ENCODE results near the gene TDRD1.

TDRD1 gene

GRCh38 chr10:114258274-114258840 lies 79.2 kb downstream of the TDRD1 start:
- H3K27ac Mint-ChIP-seq, result no peak overlapping the region
- no peaks in the 10 kb centered on the region for H3K4me1 Mint-ChIP-seq
- H3K4me3 Mint-ChIP-seq, result no peak overlapping the region
- no peaks in the 10 kb centered on the region for H3K9me3 Mint-ChIP-seq
- ATAC-seq (no peak), DNase-seq (ENCODE audit: low spot score in 2 of 2) (no peak)
- H3K36me3 Mint-ChIP-seq, result no peaks in the 10 kb centered on the region

- no peak overlapping the region for H3K27ac Mint-ChIP-seq
- H3K4me1 Mint-ChIP-seq, result no peaks in the 10 kb centered on the region
- ATAC-seq, result no peak
- no peak for DNase-seq (ENCODE audit: low spot score in 2 of 2)
- H3K4me3 Mint-ChIP-seq, result no peak overlapping the region
- H3K36me3 Mint-ChIP-seq, result no peaks in the 10 kb centered on the region
- no peaks in the 10 kb centered on the region for H3K9me3 Mint-ChIP-seq
Measured at GRCh38 chr10:114259824-114260223, 80.7 kb downstream of the TDRD1 start.

- Mint-ChIP-seq H3K4me1 (no peaks in the 10 kb centered on the region), H3K4me3 (no peak overlapping the region), H3K36me3 (no peaks in the 10 kb centered on the region), H3K27ac (peak overlapping the region; percentile 40), H3K9me3 (no peaks in the 10 kb centered on the region)
- ATAC-seq, result no peak
- DNase-seq (ENCODE audit: low spot score in 2 of 2), result no peak
Measured at GRCh38 chr10:114260366-114260765, 81.2 kb downstream of the TDRD1 start.

GRCh38 chr10:114261076-114261475 lies 81.9 kb downstream of the TDRD1 start:
- DNase-seq (ENCODE audit: low spot score in 2 of 2), result no peak
- H3K4me1 Mint-ChIP-seq, result no peaks in the 10 kb centered on the region
- H3K4me3 Mint-ChIP-seq, result no peak overlapping the region
- peak overlapping the region; percentile 40 for H3K27ac Mint-ChIP-seq
- H3K9me3 Mint-ChIP-seq, result no peaks in the 10 kb centered on the region
- no peak for ATAC-seq
- H3K36me3 Mint-ChIP-seq, result no peaks in the 10 kb centered on the region

- Mint-ChIP-seq H3K27ac (no peak overlapping the region), H3K9me3 (no peaks in the 10 kb centered on the region), H3K4me3 (no peak overlapping the region), H3K4me1 (no peaks in the 10 kb centered on the region), H3K36me3 (no peaks in the 10 kb centered on the region)
- no peak for DNase-seq (ENCODE audit: low spot score in 2 of 2)
- ATAC-seq, result no peak
Measured at GRCh38 chr10:114262496-114262895, 83.3 kb downstream of the TDRD1 start.

GRCh38 chr10:114265392-114266053 lies 86.4 kb downstream of the TDRD1 start:
- Mint-ChIP-seq H3K27ac (no peak overlapping the region), H3K36me3 (no peaks in the 10 kb centered on the region), H3K4me1 (no peaks in the 10 kb centered on the region), H3K4me3 (no peak overlapping the region), H3K9me3 (no peaks in the 10 kb centered on the region)
- no peak for DNase-seq (ENCODE audit: low spot score in 2 of 2)
- ATAC-seq, result no peak

- H3K9me3 Mint-ChIP-seq, result no peaks in the 10 kb centered on the region
- ATAC-seq, result no peak
- no peaks in the 10 kb centered on the region for H3K4me1 Mint-ChIP-seq
- DNase-seq (ENCODE audit: low spot score in 2 of 2), result no peak
- no peaks in the 10 kb centered on the region for H3K36me3 Mint-ChIP-seq
- H3K27ac Mint-ChIP-seq, result no peak overlapping the region
- no peak overlapping the region for H3K4me3 Mint-ChIP-seq
Measured at GRCh38 chr10:114266521-114266920, 87.4 kb downstream of the TDRD1 start.

GRCh38 chr10:114271075-114271778 lies 92.1 kb downstream of the TDRD1 start:
- DNase-seq (ENCODE audit: low spot score in 2 of 2) (no peak), ATAC-seq (no peak)
- Mint-ChIP-seq H3K9me3 (no peaks in the 10 kb centered on the region), H3K36me3 (no peaks in the 10 kb centered on the region), H3K4me3 (no peak overlapping the region), H3K4me1 (no peaks in the 10 kb centered on the region), H3K27ac (no peak overlapping the region)

GRCh38 chr10:114271779-114272167 lies 92.6 kb downstream of the TDRD1 start:
- ATAC-seq (no peak), DNase-seq (ENCODE audit: low spot score in 2 of 2) (no peak)
- no peaks in the 10 kb centered on the region for H3K4me1 Mint-ChIP-seq
- H3K9me3 Mint-ChIP-seq, result no peaks in the 10 kb centered on the region
- H3K27ac Mint-ChIP-seq, result no peak overlapping the region
- no peak overlapping the region for H3K4me3 Mint-ChIP-seq
- no peaks in the 10 kb centered on the region for H3K36me3 Mint-ChIP-seq

GRCh38 chr10:114272696-114273095 lies 93.5 kb downstream of the TDRD1 start:
- Mint-ChIP-seq H3K9me3 (no peaks in the 10 kb centered on the region), H3K27ac (no peak overlapping the region), H3K4me1 (peaks cover 5% of the 10 kb centered on the region), H3K4me3 (no peak overlapping the region), H3K36me3 (no peaks in the 10 kb centered on the region)
- ATAC-seq (no peak), DNase-seq (ENCODE audit: low spot score in 2 of 2) (no peak)

- no peaks in the 10 kb centered on the region for H3K9me3 Mint-ChIP-seq
- DNase-seq (ENCODE audit: low spot score in 2 of 2), result no peak
- no peak overlapping the region for H3K4me3 Mint-ChIP-seq
- ATAC-seq, result no peak
- H3K36me3 Mint-ChIP-seq, result no peaks in the 10 kb centered on the region
- H3K27ac Mint-ChIP-seq, result no peak overlapping the region
- H3K4me1 Mint-ChIP-seq, result peaks cover 5% of the 10 kb centered on the region
Measured at GRCh38 chr10:114273910-114274309, 94.8 kb downstream of the TDRD1 start.

GRCh38 chr10:114274616-114275453 lies 95.7 kb downstream of the TDRD1 start:
- Mint-ChIP-seq H3K27ac (no peak overlapping the region), H3K4me1 (peaks cover 5% of the 10 kb centered on the region), H3K9me3 (no peaks in the 10 kb centered on the region), H3K36me3 (no peaks in the 10 kb centered on the region), H3K4me3 (no peak overlapping the region)
- no peak for ATAC-seq
- DNase-seq (ENCODE audit: low spot score in 2 of 2), result no peak

- DNase-seq (ENCODE audit: low spot score in 2 of 2) (no peak), ATAC-seq (no peak)
- no peak overlapping the region for H3K4me3 Mint-ChIP-seq
- H3K9me3 Mint-ChIP-seq, result no peaks in the 10 kb centered on the region
- no peaks in the 10 kb centered on the region for H3K36me3 Mint-ChIP-seq
- peaks cover 5% of the 10 kb centered on the region for H3K4me1 Mint-ChIP-seq
- H3K27ac Mint-ChIP-seq, result no peak overlapping the region
Measured at GRCh38 chr10:114276066-114276465, 96.9 kb downstream of the TDRD1 start.

GRCh38 chr10:114276671-114277070 lies 97.5 kb downstream of the TDRD1 start:
- H3K4me1 Mint-ChIP-seq, result peaks cover 5% of the 10 kb centered on the region
- no peak overlapping the region for H3K27ac Mint-ChIP-seq
- no peak overlapping the region for H3K4me3 Mint-ChIP-seq
- no peak for ATAC-seq
- H3K9me3 Mint-ChIP-seq, result no peaks in the 10 kb centered on the region
- no peaks in the 10 kb centered on the region for H3K36me3 Mint-ChIP-seq
- no peak for DNase-seq (ENCODE audit: low spot score in 2 of 2)

- Mint-ChIP-seq H3K4me3 (no peak overlapping the region), H3K27ac (no peak overlapping the region), H3K4me1 (peaks cover 5% of the 10 kb centered on the region), H3K36me3 (no peaks in the 10 kb centered on the region), H3K9me3 (no peaks in the 10 kb centered on the region)
- DNase-seq (ENCODE audit: low spot score in 2 of 2) (no peak), ATAC-seq (peak; percentile 4)
Measured at GRCh38 chr10:114278140-114278883, 99.2 kb downstream of the TDRD1 start.

All from stimulated activated effector memory CD8-positive, alpha-beta T cell treated with anti-CD3 and anti-CD28 coated beads, Interleukin-12 subunit alpha, Interleukin-12 subunit beta, amount 100 ng/mL, for 72 hours (primary cell).